C4-2B (cell line): Measurements from ENCODE around the gene USP48.

Experiments
- ZFX ChIP-seq: fragments of 450-650 bp; IDR thresholded peaks from 2 replicates; pipeline ENCODE4 v1.6.1; 2017
- TF ChIP-seq, protein P1 (sequence below): fragments of 450-650 bp; conservative IDR thresholded peaks from 2 replicates; pipeline ENCODE4 v1.5.1; 2017; ENCODE audit warnings: mild to moderate bottlenecking

DNA sequence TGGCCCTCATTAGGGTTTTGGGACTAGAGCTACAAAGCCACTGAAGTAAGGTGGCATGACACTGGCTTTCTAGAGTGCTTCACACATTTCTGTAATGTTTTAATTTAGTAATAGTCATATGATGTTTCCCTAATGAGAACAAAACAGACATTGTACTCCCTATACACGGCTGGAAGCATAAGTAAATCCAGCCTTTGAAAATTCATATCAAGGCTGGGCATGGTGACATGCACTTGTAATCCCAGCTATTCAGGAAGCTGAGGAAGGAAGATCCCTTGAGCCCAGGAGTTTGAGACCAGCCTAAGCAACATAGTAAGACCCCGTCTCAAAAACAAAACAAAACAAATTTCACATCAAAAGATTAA, 7.4 kb downstream of the USP48 start:
- TF ChIP-seq, protein P1, sequence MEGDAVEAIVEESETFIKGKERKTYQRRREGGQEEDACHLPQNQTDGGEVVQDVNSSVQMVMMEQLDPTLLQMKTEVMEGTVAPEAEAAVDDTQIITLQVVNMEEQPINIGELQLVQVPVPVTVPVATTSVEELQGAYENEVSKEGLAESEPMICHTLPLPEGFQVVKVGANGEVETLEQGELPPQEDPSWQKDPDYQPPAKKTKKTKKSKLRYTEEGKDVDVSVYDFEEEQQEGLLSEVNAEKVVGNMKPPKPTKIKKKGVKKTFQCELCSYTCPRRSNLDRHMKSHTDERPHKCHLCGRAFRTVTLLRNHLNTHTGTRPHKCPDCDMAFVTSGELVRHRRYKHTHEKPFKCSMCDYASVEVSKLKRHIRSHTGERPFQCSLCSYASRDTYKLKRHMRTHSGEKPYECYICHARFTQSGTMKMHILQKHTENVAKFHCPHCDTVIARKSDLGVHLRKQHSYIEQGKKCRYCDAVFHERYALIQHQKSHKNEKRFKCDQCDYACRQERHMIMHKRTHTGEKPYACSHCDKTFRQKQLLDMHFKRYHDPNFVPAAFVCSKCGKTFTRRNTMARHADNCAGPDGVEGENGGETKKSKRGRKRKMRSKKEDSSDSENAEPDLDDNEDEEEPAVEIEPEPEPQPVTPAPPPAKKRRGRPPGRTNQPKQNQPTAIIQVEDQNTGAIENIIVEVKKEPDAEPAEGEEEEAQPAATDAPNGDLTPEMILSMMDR = no peak
- no peak for TF ChIP-seq ZFX
